GM10847 (cell line): ENCODE data around the gene TMEM127.

Experiments
- POLR2A ChIP-seq: IDR thresholded peaks from 2 replicates; pipeline ENCODE4 v1.6.1; 2011; ENCODE audit not compliant: insufficient read length; ENCODE audit errors: extremely low read depth

The TMEM127 gene

DNA sequence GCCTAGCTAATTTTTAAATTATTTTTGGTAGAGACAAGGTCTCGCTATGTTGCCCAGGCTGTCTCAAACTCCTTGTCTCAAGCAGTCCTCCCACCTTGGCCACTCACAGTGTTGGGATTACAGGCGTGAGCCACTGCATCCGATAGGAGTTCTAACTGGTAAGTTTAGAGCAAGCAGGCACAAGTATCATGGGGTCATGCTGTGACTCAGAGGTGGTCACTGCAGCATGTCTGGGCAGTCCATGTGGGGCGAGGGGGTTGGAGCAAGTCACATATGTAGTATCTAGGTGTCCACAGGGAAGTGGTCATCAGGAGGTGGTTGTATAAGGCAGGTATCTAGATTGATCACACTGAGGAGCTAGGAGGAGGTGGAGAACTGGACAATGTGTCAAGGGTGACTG lies 34.5 kb downstream of the TMEM127 start:
- TF ChIP-seq POLR2A = no peak

DNA sequence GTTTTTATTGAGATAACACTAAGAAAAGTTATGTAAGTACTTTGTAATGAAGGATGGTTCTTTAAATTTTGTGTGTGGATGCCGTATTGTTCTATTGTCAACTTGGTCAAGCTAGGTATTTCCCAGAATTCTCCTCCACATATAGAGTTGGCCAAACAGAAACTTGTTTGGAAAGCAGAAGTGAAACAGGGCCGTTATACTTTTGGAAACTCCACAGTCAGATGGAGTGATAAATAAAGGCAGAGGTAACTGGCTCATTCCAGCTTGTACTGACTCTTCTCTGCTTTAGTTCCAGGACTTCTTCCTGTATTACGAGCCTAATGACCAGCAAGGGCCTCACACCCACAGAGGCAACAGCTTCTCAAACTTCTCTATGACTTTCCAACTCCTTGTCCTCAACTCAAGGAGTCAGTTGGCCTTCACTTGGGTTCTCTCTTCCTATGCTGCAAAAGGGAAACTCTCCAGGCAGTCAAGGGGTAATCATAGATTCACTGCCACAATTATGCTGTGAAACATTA lies 40.7 kb downstream of the TMEM127 start:
- TF ChIP-seq POLR2A = no peak

DNA sequence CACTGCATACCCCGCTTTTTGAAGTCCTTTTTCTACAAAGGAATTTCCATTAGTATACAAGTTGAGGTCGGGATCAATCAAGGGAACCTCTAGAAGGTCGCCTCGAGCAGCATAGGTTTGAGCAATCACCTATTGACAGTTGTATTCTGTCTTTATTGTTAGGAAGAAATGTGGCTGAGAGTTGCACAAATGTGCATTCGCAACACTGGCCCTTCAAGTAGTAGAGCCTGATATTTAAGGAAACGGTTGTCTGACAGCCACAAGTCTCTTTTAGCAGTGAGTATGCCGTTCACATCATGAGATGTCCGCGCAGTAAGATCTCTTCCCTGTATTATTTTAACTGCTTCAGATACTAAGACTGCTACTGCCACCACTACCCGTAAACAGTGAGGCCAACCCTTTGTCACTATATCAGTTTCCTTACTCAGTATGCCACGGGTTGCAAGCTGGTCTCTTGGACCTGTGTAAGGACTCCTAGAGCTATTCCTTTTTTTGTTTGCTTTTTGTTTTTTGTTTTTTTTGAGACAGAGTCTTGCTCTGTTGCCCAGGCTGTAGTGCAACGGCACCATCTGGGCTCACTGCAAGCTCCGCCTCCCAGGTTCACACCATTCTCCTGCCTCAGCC lies 47.2 kb downstream of the TMEM127 start:
- no peak for TF ChIP-seq POLR2A

DNA sequence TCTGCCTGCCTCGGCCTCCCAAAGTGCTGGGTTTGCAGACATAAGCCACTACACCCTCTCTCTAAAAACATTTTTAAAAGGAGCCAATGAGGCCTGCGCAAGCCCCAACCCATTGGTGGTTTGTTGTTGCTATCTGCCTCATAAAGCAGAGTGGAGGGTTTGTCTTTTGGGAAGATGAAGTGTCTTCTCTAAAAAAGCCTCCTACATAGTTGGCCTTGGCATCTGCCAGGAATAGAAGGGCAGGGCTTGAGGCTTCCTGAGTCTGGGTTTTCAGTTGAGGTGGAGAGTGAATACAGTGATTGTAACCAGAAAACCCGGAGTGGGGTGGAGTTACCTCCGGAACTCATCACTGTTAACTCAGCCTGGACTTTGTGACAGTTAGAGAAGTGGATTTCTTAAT lies 51.2 kb downstream of the TMEM127 start:
- TF ChIP-seq POLR2A = no peak

DNA sequence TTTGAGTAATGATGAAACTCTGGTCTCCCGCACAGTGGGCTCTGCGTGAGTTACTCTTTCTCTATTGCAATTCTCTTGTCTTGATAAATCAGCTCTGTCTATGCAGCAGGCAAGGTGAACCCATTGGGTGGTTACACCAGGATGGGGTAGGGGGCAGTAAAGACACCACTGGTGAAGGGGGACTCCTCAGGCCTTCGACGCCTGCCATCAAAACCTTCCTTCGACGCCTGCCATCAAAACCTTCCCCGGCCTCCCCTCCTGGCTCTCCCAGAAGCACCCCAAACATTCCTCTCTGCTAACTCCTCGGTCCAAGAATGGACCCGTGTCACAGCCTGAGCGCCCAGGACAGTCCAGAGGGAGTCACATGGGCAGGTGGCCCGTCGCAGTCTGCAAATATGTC lies 52.4 kb downstream of the TMEM127 start:
- no peak for TF ChIP-seq POLR2A

DNA sequence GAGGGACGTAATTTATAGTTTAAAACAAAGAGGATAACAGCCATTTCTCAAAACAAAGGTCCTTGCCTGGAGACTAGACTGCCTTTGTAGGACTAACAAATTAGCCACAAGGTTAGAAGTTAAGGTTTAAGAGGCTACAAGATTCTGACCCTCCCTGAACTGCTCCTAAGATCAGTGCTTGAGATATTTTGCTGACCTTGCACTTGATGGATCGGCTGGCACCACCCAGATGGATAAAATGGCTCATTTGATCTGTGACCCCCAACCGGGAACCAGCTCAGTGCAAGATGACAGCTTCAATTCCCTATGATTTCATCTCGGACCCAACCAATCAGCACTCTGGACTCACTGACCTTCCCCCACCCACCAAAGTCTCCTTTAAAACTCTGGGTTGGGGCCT lies 53.5 kb downstream of the TMEM127 start:
- TF ChIP-seq POLR2A = no peak

DNA sequence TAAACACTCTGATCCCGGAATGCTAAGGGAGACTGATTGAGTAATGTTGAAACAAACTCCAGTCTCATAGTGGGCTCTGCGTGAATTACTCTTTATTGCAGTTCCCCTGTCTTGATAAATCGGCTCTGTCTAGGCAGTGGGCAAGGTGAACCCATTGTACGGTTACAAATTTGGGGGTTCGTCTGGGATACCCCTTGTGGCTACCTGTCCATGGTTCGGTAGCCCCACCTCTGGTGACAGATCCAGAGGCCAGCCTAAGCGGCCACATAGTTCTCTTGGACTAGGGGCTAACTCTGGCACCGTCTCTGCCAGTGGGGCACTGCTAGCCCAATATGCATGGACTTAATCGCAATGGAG lies 56.1 kb downstream of the TMEM127 start:
- TF ChIP-seq POLR2A = no peak

DNA sequence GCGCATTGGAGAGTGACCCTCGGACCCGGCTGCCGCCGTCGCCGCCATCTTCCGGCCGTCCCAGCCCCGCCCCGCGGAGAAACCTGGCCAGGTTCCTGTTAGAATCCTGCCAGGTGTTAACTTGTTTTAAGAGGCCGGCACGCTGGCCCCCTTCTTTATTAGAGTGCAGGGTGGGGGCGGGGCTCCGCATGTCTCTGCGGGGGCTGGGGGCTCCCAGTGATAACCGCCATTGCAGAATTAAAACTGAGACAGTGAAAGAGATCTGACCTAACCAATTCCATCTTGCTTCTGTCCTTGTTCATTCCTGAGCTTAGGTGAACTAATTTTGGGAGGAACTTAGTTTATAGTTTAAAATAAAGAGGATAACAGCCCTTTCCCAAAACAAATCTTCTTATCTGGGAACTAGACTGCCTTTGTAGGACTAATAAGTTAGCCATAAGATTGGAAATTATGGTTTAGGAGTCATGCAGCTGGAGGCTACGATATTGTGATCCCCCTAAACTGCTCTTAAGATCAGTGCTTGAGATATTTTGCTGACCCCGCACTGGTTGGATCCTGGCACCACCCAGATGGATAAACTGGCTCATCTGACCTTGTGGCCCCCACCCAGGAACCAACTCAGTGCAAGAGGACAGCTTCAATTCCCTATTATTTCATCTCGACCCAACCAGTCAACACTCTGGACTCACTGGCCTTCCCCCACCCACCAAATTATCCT lies 56.6 kb downstream of the TMEM127 start:
- no peak for TF ChIP-seq POLR2A

DNA sequence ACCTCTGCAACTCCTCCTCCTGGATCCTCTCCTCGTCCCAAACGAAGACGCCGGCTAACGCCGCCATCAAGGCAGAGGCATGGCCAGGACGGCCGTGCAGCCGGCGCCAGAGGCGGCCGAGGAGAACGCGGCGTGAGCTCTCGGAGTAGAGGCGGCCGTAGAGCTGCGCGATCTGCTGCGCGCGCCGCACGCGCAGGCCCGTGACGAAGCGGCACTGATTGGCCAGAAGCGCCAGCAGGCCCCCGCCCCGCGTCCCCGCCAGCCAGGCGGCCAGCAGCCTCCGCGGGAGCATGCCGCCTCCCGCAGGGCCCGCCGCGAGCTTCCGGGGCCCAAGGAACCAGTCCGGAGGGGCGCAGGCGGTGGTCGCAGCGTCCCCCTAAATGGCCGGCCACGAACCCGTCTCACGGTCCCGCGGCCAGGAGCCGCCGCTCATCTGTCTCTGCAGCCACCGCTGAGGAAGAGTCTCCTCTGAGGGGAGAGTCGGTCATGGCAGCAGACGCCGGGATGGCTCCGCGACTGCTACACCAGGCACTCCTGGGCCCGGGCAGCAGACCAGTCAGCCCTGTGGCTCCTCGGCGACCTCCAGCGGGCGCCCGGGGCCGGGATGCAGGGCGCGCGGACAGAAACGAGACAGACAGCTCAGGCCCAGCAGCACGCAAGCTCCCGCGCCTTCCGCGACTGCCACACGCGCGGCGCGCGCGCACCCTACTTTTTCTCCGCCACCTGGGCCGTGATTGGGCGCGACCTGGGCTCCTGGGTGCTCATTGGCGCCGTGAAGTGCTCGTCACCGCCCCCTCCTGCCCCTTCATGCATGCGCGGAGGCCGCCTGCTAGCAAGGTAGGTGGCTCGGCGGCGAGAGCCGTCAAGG lies 57.4 kb downstream of the TMEM127 start, which contains the start of gene STARD7:
Gene STARD7, minus strand, starts transcription at position 685 of the 868 bp plus-strand sequence. Its CDS starts 393 bp downstream, at position 292.
- TF ChIP-seq POLR2A = peak; percentile 54

DNA sequence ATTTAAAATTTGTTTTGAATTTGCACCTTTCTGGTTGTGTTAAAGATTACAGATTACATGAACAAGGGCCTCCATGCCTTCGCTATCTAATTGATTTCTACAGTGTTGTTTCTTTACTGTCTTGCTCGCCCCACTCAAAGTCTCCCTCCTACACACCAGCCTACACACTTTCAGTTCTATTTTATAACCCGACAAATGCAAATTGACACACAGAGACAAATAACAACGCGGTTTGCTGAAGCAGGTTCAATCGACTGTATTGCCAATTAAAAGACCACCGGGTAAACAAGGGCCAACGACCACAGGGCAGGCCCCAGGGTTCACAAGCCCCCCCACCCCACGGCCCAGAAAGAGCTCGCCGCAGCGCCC lies 58.0 kb downstream of the TMEM127 start:
- TF ChIP-seq POLR2A = no peak

DNA sequence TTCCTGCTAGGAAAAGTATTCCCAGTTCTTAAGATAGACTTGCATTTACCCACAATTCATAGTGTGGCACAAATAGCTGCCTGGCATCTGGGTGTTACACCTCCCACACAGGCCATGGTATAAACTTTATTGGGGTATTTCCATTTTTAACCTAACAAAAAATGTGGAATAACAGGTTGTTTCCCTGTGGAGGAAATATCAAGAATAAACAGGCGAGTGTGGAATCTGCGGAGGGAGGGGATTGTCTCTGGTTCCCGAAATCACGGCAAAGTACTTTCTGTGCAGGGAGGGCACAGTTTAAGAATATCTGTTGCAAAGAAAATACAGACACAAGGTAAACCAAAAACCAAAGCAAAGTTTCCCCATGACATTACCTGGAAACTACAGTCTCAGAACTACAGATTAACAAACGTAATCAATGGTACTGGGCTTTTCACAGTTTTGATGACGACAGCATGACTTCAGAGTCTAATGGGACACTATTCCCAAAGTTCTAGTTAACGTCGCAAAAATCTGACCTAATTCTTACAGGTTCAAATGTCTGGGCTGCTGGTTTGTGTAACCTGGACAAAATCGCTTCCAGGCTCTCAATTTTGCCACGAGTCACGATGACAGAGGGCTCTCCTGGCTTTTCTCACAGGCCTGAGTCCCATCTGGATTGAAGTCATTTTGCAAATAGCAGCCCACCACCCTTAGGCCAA lies 58.6 kb downstream of the TMEM127 start:
- no peak for TF ChIP-seq POLR2A

DNA sequence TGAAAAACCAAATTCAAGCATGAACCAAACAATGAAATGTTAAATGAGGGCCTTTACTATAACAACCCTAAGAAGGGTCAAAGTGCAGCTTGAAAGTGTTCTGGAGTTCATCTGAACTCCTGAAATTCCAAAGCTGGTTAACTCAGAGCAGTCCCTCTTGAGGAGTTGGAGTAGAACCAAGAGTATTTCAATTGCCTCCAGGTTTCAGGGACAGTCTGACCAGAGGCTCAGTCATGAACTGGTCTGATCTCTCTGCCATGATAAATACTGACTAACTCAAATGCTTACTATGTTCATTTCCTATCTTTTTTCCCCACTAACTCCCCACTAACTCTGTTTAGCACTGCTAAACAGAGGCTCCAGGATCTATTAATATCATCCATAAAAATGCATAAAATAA lies 59.9 kb downstream of the TMEM127 start:
- no peak for TF ChIP-seq POLR2A

DNA sequence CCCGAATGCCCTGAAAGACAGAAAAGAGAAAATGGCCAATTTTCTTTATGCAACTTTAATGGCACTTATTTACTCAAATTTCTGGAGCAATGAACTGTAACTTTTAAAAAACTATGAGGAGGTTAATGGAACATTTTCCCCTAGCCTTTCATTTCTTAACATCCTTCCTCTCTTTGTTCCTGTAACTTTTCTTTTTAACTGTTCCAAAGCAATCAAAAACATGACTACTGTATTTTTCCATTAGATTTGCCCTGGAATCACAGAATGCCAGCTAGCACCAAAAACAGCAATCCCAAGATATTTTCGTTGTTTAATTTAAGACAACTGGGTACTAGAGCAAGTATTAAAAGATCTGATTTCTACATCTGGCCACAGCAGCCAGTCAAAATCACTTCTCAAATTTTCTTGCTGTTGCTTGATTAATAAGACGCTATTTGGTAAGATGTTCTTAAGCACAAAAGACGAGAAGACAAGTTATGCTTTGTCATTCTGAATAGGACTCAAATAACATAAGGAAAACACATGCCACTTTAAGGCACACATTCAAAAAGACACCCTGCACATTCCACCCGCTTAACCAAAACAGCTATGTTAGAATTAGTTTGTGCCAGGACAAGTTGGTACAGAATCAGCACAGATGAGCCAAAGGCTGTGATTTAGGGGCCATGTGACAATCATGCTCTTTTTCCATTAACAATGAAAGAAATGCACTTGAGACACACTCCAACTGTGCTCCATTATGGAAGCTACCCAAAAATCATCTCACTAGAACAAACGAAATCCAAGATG lies 60.8 kb downstream of the TMEM127 start:
- no peak for TF ChIP-seq POLR2A
